ENCODE results near the gene ARL4D.
"Not testable (repeated sequence)": the region's sequence is repeated elsewhere in the genome, so short reads cannot be mapped to it uniquely, and the experiment has no call there.

ARL4D gene

DNA sequence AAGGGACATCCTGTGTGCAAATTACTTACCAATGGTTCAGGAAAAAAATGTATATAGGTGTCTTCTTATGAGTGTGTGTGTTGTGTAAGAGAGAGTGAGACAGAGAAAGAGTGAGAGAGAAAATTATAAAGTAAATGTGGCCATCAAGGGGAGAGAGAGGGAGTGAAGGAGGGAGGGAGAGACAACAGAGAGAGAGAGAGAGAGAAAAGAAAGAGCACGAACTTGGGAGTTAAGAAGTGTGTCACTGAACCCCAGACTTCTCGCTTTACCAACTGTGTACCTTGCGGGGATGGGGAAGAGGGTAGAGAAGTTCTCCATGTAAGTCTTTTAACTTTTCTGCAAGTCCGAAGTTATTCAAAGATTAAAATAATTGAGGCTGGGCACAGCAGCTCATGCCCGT, 28.8 kb upstream of the ARL4D start:
- no peak for DNase-seq (ENCODE audit: low read depth in 2 of 2)

DNA sequence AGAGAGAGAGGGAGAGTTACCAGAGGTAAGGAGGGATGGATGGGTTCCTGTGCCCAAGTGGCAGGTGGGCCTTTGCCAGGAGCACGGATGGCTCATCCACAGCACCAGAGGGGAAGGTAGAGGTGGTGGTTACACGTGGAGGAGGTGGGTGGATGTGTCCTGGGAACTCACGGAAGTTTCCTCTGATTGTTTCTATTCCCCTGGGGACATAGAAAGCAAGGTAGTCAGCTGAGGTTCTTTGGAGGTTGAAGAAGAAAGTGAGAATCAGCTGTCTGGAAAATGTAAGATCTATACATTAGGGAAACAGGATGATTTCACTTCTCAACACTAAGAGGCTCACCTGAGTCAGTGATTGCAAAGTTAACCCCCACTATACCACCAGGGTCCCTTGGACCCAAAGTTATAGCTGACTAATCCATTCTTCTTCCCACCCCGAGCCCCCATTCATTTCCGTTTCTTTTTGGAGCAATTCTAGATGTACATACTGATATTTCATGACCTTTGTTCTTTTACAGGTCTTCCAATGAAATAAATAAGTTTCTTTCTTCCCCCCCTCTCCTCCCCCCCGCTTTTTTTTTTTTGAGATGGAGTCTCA, 27.5 kb upstream of the ARL4D start:
- DNase-seq (ENCODE audit: low read depth in 2 of 2) = no peak

GRCh38 chr17:43372273-43372911, 26.4 kb upstream of the ARL4D start:
- DNase-seq (ENCODE audit: low read depth in 2 of 2) = no peak

DNA sequence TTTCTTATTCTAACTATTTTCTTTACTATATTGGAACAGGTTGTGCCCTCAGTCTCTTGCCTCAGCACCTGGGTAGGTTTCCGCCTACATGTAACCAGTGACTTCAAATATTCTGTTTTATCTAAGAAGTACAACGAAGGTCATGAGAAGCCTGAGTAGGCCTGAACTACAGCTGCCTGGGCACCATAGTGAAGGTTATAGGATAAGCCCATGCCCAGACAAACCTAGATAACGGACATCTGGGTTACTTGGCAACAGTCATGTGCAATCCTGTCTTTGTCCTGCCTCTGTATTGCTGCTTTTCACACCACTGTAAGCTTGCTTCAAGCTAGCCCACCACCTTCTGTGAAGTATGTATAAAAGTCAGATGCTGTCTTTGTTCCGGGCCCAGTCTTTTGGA, 25.4 kb upstream of the ARL4D start:
- no peak for DNase-seq (ENCODE audit: low read depth in 2 of 2)

DNA sequence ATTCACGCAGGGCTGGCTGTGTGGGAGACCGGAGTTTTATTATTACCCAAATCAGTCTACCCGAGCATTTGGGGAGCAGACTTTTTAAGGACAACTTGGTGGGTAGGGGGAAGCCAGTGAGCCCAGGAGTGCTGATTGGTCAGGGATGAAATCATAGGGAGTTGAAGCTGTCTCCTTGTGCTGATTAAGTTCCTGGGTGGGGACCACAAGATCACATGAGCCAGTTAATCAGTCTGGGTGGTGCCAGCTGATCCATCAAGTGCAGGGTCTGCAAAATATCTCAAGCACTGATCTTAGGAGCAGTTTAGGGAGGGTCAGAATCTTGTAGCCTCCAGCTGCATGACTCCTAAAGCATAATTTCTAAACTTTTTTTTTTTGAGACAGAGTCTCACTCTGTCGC, 22.9 kb upstream of the ARL4D start:
- DNase-seq (ENCODE audit: low read depth in 2 of 2) = not testable (repeated sequence)

DNA sequence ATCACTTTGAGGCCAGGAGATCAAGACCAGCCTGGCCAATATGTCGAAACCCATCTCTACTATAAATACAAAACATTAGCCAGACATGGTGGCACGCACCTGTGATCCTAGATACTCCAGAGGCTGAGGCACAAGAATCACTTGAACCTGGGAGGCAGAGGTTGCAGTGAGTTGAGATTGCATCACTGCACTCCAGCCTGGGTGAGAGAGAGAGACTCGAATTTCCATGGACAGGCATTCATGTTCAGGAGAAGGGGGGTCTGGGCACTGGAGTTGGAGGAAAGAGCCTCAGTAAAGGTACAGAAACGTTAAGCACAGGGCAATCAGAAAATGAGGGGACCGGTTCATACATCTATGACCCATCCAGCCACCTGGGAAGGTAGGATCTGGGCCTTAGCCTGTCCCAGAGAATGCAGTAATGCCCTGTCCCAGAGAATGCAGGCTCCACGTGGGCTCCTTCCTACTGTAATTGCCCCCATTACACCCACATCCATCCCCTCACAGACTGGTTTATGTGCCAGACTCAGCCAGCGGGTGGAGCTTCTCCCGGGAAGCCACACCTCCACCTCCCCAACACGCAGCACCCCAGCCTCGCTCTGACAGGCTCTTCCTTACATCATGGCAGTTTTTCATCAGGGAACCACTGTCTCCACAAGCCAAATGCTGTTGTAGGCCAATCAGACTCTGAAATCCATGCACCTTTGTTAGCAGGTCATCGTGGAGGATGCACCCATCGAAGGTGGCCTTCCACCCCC, 21.6 kb upstream of the ARL4D start:
- no peak for DNase-seq (ENCODE audit: low read depth in 2 of 2)

DNA sequence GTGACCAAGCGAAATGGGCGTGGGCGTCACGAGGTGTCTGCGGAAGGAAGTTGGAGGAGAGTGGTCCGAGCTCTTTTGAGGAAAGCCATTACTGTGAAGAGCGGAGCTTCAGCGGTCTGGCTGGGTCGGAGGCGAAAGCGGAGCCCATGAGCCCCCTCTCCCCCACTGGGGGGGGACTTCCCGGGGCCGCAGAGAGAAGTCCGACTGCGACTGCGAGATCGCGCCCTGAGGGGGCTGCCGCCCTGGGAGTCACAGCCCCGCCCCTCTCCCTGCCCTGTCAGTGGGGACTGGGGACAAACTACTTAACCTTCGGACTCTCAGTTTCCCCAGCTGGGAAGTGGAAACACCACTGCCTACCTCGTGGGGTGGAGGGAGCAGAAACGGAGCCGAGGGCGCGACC, 20.0 kb upstream of the ARL4D start:
- DNase-seq (ENCODE audit: low read depth in 2 of 2) = no peak

DNA sequence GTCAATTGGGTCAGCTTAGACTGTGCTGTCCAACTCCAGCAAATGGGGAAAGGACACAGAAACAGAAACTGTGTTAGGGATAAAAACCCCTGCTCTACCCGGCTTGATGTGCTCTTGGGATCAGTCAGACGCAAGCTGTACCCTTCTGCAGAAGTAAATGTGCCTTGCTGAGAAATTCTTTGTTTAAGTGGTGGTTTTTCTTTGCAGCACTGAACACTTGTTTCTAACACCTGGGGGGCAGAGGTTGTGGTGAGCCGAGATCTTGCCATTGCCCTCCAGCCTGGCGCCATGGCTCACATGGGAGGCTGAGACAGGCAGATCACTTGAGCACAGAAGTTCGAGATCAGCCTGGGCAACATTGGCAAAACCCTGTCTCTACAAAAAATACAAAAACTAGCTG, 18.5 kb upstream of the ARL4D start:
- DNase-seq (ENCODE audit: low read depth in 2 of 2) = no peak

- DNase-seq (ENCODE audit: low read depth in 2 of 2) = no peak
These were observed 17.6 kb upstream of the ARL4D start for GRCh38 chr17:43381204-43381603.

DNA sequence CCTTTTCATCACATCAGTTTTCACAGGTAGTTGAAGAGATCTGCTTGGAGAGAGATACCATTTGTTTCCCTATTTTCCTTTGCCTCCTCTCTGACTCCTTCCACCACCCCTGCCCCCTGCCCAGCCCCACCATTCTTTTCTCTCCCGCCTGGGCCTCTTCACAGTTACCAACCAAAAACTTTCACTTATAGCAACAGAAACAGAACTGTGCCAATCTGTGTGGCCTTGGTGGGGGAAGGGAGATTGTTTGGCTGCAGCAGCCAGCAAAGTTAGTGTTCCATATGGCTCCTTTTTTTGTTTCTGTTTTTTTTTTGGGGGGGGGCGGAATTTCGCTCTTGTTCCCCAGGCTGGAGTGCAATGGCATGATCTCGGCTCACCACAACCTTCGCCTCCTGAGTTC, 17.2 kb upstream of the ARL4D start:
- no peak for DNase-seq (ENCODE audit: low read depth in 2 of 2)

- DNase-seq (ENCODE audit: low read depth in 2 of 2) = no peak
These were observed 16.0 kb upstream of the ARL4D start for GRCh38 chr17:43382776-43383175.

DNA sequence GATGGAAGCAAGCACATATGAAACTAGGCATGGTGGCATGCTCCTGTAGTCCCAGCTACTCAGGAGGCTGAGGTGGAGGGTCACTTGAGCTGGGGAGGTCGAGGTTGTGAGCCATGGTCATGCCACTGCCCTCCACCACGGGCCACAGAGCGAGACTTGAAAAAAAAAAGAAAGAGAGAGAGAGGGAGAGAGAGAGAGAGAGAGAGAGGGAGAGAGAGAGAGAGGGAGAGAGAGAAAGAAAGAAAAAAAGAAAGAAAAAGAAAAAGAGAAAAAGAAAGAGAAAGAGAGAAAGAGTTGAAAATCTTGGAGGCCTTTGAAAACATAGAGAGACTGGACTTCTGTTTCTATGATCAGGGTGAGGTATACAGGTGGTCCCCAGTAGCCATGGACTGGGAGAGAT, 15.4 kb upstream of the ARL4D start:
- DNase-seq (ENCODE audit: low read depth in 2 of 2) = no peak

GRCh38 chr17:43383826-43384475, 14.8 kb upstream of the ARL4D start:
- DNase-seq (ENCODE audit: low read depth in 2 of 2) = no peak

- DNase-seq (ENCODE audit: low read depth in 2 of 2) = no peak
These were observed 14.3 kb upstream of the ARL4D start for GRCh38 chr17:43384476-43384862.

GRCh38 chr17:43385046-43385831, 13.6 kb upstream of the ARL4D start:
- no peak for DNase-seq (ENCODE audit: low read depth in 2 of 2)

GRCh38 chr17:43388359-43389045, 10.3 kb upstream of the ARL4D start:
- peak; percentile 84 to 88 for DNase-seq (ENCODE audit: low read depth in 2 of 2)

DNA sequence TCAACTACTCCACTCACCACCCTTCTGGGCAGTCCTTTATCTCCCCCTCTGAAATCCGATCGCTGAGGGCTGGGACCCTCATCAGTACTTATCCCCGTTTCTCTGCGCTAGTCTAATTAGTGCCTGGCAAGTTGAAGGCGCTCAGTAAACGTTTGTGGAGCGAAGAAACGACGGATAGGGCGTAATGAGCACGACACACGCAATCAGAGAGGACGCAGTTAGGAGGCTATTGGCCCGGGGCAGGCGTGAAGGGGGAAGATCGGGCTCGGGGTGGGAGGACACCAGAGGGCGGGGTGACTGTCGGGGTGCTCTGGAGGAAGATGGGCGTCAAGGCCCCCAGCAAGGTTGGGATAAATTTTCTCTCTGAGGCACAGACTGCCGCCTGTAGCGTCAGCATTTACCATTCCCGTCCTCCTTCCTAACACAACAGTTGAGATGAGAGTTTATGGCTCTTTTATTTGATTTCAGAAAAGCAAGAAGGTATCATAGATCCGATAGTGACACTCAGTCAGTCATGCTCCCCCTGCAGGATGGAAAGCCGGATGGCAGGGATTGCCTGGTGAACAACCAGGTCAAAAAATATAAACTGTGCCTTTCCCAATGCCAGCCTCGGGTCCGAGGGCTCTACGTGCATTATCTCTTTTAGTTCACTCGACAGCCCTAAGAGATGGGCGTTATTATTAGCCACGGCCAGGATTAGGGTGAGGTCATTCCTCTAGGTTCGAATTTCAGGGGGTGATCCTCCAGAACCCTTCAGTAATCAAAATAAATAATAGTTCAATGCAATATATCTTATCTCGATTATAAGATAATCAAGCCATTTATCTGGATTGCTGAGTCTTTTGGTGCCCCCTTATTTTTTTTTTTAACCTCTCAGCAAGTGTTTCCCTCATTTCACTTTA, 9.5 kb upstream of the ARL4D start:
- DNase-seq (ENCODE audit: low read depth in 2 of 2) = peak in 1 of 2 experiments; percentile 60

GRCh38 chr17:43392397-43392796, 6.4 kb upstream of the ARL4D start:
- no peak for DNase-seq (ENCODE audit: low read depth in 2 of 2)

DNA sequence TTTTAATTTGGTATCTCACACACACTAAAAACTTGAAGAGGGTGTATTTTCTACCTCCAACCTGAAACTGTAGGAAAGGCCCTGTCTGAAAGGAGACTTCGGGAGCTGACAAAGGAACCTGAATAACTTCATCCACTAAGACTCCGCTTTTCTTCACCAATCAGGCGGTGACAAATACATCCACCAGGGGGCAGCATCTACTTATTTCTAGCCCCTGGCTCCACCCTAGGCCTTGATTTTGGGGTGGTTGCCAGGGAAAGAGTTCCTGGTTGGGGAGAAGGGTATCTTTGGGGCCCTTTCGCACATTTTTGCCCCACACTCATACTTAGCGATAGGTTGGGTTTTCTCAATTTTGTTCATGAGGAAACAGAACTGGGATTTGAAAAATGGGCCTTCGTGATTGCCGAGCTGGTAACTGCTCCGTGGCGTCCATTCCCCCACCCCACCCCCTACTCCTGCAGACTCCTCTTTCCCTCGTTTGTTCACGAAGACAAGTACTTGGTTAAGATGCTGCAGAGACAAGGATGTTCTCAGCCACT, 4.8 kb upstream of the ARL4D start:
- DNase-seq (ENCODE audit: low read depth in 2 of 2) = peak; percentile 83

GRCh38 chr17:43394696-43395095, 4.1 kb upstream of the ARL4D start:
- not testable (repeated sequence) for DNase-seq (ENCODE audit: low read depth in 2 of 2)
